ENCODE data around the gene TLDC2. TPM values are rescaled to one million over a fixed set of nuclear protein-coding genes. Genes with fewer than 3 reads are reported as not detected.
A peak's percentile ranks its signal among the peaks of the same experiment; 100 is the strongest.

Gene TLDC2
- total RNA-seq, 2 experiments from 2014 or later: not detected

DNA sequence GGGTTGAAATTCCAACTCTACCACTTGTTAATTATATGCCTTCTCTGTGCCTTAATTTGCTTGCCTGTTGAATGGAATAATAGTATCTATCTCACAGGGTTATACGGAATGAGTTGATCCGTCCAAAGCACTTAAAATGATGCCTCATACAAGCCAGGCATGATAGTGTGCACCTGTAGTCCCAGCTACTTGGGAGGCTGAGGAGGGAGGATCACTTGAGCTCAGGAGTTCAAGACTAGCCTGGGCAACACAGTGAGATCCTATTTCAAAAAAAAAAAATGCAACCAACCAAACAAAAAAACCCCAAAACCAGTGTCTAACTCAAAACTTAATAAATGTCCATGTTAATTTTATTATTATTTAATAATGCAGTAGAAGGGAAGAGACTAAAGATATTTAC, 40.3 kb downstream of the TLDC2 start:
- ATAC-seq (no peak), DNase-seq (no peak)
- ChIA-PET POLR2A (no interaction called here), CTCF (interaction anchor here (1.1 kb wide), 1 partner anchor 18 kb away, joined by 4 read pairs; no protein-coding TSS in a partner anchor)
- no peaks in the 10 kb centered on the region for H3K9me3 Mint-ChIP-seq (ENCODE audit: low read depth)
- peaks cover 8% of the 10 kb centered on the region for H3K4me1 Mint-ChIP-seq
- no peak overlapping the region for H3K27ac Mint-ChIP-seq
- no peak overlapping the region for H3K4me3 Mint-ChIP-seq
- intact Hi-C loops (cut with DNase I, micrococcal nuclease): no loop called here
- peaks cover 30% of the 10 kb centered on the region for H3K36me3 Mint-ChIP-seq (ENCODE audit: low read depth)
- H3K27me3 Mint-ChIP-seq: no peaks in the 10 kb centered on the region

- DNase-seq (no peak), ATAC-seq (no peak)
- no peaks in the 10 kb centered on the region for H3K9me3 Mint-ChIP-seq (ENCODE audit: low read depth)
- intact Hi-C loops (cut with DNase I, micrococcal nuclease): no loop called here
- no peak overlapping the region for H3K4me3 Mint-ChIP-seq
- H3K27ac Mint-ChIP-seq: no peak overlapping the region
- H3K36me3 Mint-ChIP-seq (ENCODE audit: low read depth): peaks cover 20% of the 10 kb centered on the region
- peaks cover 8% of the 10 kb centered on the region for H3K4me1 Mint-ChIP-seq
- CTCF ChIA-PET: interaction anchor here (0.6 to 0.9 kb wide), 3 partner anchors 21 to 74 kb away, joined by 3 to 4 read pairs (median 3); no protein-coding TSS in a partner anchor
- POLR2A ChIA-PET: no interaction called here
- no peaks in the 10 kb centered on the region for H3K27me3 Mint-ChIP-seq
These were observed 41.3 kb downstream of the TLDC2 start for GRCh38 chr20:36917240-36917639.

DNA sequence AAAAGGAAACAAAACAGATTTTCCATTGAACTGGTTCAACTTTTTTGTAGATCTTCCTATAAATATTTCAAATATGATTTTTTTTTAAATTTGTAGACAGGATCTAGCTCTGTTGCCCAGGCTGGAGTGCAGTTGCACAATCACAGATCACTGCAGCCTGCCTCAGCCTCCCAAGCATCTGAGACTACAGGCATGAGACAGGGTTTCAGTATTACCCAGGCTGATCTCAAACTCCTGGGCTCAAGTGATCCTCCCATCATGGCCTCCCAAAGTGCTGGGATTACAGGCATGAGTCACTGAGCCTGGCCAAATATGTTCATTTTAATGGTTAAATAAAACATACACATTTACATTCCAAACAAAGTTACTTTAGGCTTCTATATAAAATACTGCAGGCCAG, 42.0 kb downstream of the TLDC2 start:
- CTCF ChIA-PET: interaction anchor here (0.6 to 1.3 kb wide), 6 partner anchors 10 to 185 kb away, joined by 3 to 6 read pairs (median 4); no protein-coding TSS in a partner anchor
- intact Hi-C loops (cut with DNase I, micrococcal nuclease): no loop called here
- Mint-ChIP-seq H3K27me3 (no peaks in the 10 kb centered on the region), H3K9me3 (ENCODE audit: low read depth) (no peaks in the 10 kb centered on the region), H3K4me1 (peaks cover 8% of the 10 kb centered on the region), H3K27ac (no peak overlapping the region), H3K36me3 (ENCODE audit: low read depth) (peaks cover 17% of the 10 kb centered on the region), H3K4me3 (no peak overlapping the region)
- POLR2A ChIA-PET: no interaction called here
- DNase-seq (peak; percentile 32), ATAC-seq (peak; percentile 76)

GRCh38 chr20:36919715-36920333, 43.9 kb downstream of the TLDC2 start:
- POLR2A ChIA-PET: interaction anchor here (0.7 to 1.0 kb wide), 3 partner anchors 65 to 909 kb away, joined by 3 read pairs; no protein-coding TSS in a partner anchor
- Mint-ChIP-seq H3K9me3 (ENCODE audit: low read depth) (no peaks in the 10 kb centered on the region), H3K4me3 (no peak overlapping the region), H3K36me3 (ENCODE audit: low read depth) (peaks cover 21% of the 10 kb centered on the region), H3K27ac (peak overlapping the region; percentile 82), H3K4me1 (peaks cover 20% of the 10 kb centered on the region), H3K27me3 (no peaks in the 10 kb centered on the region)
- intact Hi-C loops (cut with DNase I, micrococcal nuclease): no loop called here
- CTCF ChIA-PET: interaction anchor here (0.6 to 2.0 kb wide), 22 partner anchors 9 to 781 kb away, joined by 3 to 25 read pairs (median 3); no protein-coding TSS in a partner anchor
- ATAC-seq: peak; percentile 77
- peak; percentile 35 for DNase-seq

- DNase-seq: no peak
- H3K27ac Mint-ChIP-seq: no peak overlapping the region
- ChIA-PET POLR2A (interaction anchor here (0.8 to 1.0 kb wide), 2 partner anchors 65 to 604 kb away, joined by 3 read pairs; no protein-coding TSS in a partner anchor), CTCF (interaction anchor here (0.8 to 2.0 kb wide), 10 partner anchors 8 to 332 kb away, joined by 3 to 25 read pairs (median 5); no protein-coding TSS in a partner anchor)
- no peaks in the 10 kb centered on the region for H3K27me3 Mint-ChIP-seq
- no peak overlapping the region for H3K4me3 Mint-ChIP-seq
- intact Hi-C loops (cut with DNase I, micrococcal nuclease): no loop called here
- H3K9me3 Mint-ChIP-seq (ENCODE audit: low read depth): no peaks in the 10 kb centered on the region
- H3K36me3 Mint-ChIP-seq (ENCODE audit: low read depth): peaks cover 20% of the 10 kb centered on the region
- peaks cover 24% of the 10 kb centered on the region for H3K4me1 Mint-ChIP-seq
- no peak for ATAC-seq
These were observed 44.4 kb downstream of the TLDC2 start for GRCh38 chr20:36920334-36920730.

DNA sequence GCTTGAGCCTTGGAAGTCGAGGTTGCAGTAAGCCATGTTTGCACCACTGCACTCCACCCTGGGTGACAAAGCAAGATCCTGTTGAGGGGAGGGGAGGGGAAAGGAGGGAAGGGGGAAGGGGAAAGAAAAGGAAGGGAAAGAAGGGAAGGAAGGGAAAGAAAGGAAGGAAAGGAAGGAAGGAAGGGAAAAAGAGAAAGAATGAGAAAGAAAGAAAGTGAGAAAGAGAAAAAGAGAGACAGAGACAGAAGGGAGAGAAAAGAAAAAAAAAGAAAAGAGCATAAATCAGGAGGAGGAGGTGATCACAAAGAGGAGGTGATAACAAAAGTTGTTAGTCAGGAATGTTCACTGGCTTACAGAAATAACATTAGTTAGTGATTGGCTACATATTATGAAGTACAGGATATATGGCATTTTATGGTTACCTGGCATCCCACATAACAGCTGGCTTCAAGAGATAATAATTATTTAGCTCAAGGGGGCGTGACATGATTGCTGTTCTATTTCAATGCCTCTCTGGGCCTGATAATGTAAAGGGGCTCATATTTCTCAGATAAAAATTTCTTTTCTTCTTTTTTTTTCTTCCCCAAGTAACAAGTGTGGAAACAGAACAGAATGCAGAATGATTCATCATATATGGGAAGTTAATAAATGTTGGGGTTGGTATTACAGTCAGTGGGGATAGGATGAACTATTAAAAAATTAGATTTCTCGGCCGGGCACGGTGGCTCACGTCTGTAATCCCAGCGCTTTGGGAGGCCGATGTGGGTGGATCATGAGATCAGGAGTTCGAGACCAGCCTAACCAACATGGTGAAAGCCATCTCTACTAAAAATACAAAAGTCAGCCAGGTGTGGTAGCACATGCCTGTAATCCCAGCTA, 48.5 kb downstream of the TLDC2 start:
- ChIA-PET POLR2A (no interaction called here), CTCF (interaction anchor here (0.5 to 1.8 kb wide), 5 partner anchors 10 to 1540 kb away, joined by 3 to 5 read pairs (median 4); no protein-coding TSS in a partner anchor)
- no peaks in the 10 kb centered on the region for H3K9me3 Mint-ChIP-seq (ENCODE audit: low read depth)
- DNase-seq (no peak), ATAC-seq (no peak)
- no peaks in the 10 kb centered on the region for H3K27me3 Mint-ChIP-seq
- peaks cover 39% of the 10 kb centered on the region for H3K4me1 Mint-ChIP-seq
- no peak overlapping the region for H3K4me3 Mint-ChIP-seq
- intact Hi-C loops (cut with DNase I, micrococcal nuclease): no loop called here
- H3K27ac Mint-ChIP-seq: peak overlapping the region; percentile 20
- H3K36me3 Mint-ChIP-seq (ENCODE audit: low read depth): peaks cover 42% of the 10 kb centered on the region

DNA sequence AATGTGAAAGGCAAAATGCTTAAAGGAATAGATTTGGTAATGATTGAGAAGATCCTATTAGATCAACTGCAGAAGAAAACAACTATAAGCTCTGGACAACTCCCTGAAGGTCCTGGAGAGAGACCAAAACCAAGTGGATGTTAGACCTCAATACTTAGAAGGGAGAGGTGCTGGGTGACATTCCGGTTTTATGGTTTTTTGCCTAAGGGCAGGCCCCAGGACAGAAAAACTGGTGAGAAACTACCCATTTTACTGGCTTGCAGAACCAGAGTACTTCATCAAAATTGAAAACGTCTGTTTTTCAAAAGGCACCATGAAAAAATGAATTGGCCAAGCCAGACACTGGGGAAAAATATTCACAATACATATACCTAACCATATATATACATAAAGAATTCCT, 49.3 kb downstream of the TLDC2 start:
- ChIA-PET POLR2A (no interaction called here), CTCF (no interaction called here)
- H3K27ac Mint-ChIP-seq: no peak overlapping the region
- no peaks in the 10 kb centered on the region for H3K27me3 Mint-ChIP-seq
- no peak for ATAC-seq
- H3K36me3 Mint-ChIP-seq (ENCODE audit: low read depth): peaks cover 47% of the 10 kb centered on the region
- H3K9me3 Mint-ChIP-seq (ENCODE audit: low read depth): no peaks in the 10 kb centered on the region
- no peak for DNase-seq
- peaks cover 43% of the 10 kb centered on the region for H3K4me1 Mint-ChIP-seq
- intact Hi-C loops (cut with DNase I, micrococcal nuclease): no loop called here
- no peak overlapping the region for H3K4me3 Mint-ChIP-seq

- Mint-ChIP-seq H3K36me3 (ENCODE audit: low read depth) (peaks cover 59% of the 10 kb centered on the region), H3K27ac (peak overlapping the region; percentile 53), H3K4me3 (no peak overlapping the region), H3K27me3 (no peaks in the 10 kb centered on the region), H3K4me1 (peaks cover 56% of the 10 kb centered on the region), H3K9me3 (ENCODE audit: low read depth) (no peaks in the 10 kb centered on the region)
- DNase-seq (no peak), ATAC-seq (peak; percentile 46)
- intact Hi-C loops (cut with DNase I, micrococcal nuclease): no loop called here
- ChIA-PET CTCF (no interaction called here), POLR2A (no interaction called here)
These were observed 50.8 kb downstream of the TLDC2 start for GRCh38 chr20:36926653-36927200.

GRCh38 chr20:36927704-36928103, 51.8 kb downstream of the TLDC2 start:
- ChIA-PET POLR2A (no interaction called here), CTCF (interaction anchor here (1.1 kb wide), 1 partner anchor 15 kb away, joined by 3 read pairs; no protein-coding TSS in a partner anchor)
- intact Hi-C loops (cut with DNase I, micrococcal nuclease): no loop called here
- Mint-ChIP-seq H3K9me3 (ENCODE audit: low read depth) (no peaks in the 10 kb centered on the region), H3K4me1 (peaks cover 63% of the 10 kb centered on the region), H3K4me3 (no peak overlapping the region), H3K36me3 (ENCODE audit: low read depth) (peaks cover 66% of the 10 kb centered on the region), H3K27me3 (no peaks in the 10 kb centered on the region), H3K27ac (no peak overlapping the region)
- DNase-seq (no peak), ATAC-seq (no peak)

GRCh38 chr20:36929290-36929689, 53.4 kb downstream of the TLDC2 start:
- H3K27ac Mint-ChIP-seq: peak overlapping the region; percentile 63
- no peak for ATAC-seq
- no peak overlapping the region for H3K4me3 Mint-ChIP-seq
- intact Hi-C loops (cut with DNase I, micrococcal nuclease): no loop called here
- DNase-seq: no peak
- POLR2A ChIA-PET: no interaction called here
- H3K9me3 Mint-ChIP-seq (ENCODE audit: low read depth): no peaks in the 10 kb centered on the region
- H3K4me1 Mint-ChIP-seq: peaks cover 61% of the 10 kb centered on the region
- no peaks in the 10 kb centered on the region for H3K27me3 Mint-ChIP-seq
- CTCF ChIA-PET: interaction anchor here (1.0 kb wide), 1 partner anchor 9 kb away, joined by 3 read pairs; no protein-coding TSS in a partner anchor
- H3K36me3 Mint-ChIP-seq (ENCODE audit: low read depth): peaks cover 66% of the 10 kb centered on the region

DNA sequence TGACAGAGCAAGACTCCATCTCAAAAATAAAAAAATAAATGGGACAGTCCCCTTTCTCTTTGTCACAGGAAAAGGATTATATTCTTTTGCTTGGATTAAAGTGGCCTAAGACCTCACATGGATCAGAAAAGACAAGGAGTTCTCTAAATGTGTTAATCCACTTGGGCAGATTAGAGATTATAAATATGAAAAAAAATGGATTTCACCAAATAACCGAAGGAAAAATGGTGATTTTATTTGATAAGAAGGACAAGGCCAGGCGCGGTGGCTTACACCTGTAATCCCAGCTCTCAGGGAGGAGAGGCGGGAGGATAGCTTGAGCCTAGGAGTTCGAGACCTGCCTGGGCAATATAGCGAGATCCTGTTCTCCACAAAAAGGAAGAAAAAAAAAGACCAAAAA, 53.8 kb downstream of the TLDC2 start:
- Mint-ChIP-seq H3K4me1 (peaks cover 57% of the 10 kb centered on the region), H3K36me3 (ENCODE audit: low read depth) (peaks cover 64% of the 10 kb centered on the region), H3K27me3 (no peaks in the 10 kb centered on the region), H3K27ac (peak overlapping the region; percentile 58), H3K9me3 (ENCODE audit: low read depth) (no peaks in the 10 kb centered on the region), H3K4me3 (no peak overlapping the region)
- ATAC-seq (no peak), DNase-seq (no peak)
- ChIA-PET POLR2A (no interaction called here), CTCF (no interaction called here)
- intact Hi-C loops (cut with DNase I, micrococcal nuclease): no loop called here
